Measurements from ENCODE around the gene RPTOR. TPM values are rescaled to one million over a fixed set of nuclear protein-coding genes. Genes with fewer than 3 reads are reported as not detected.

Gene RPTOR
- total RNA-seq, 2 donors from 2014 or later = 62.0 to 228 TPM

DNA sequence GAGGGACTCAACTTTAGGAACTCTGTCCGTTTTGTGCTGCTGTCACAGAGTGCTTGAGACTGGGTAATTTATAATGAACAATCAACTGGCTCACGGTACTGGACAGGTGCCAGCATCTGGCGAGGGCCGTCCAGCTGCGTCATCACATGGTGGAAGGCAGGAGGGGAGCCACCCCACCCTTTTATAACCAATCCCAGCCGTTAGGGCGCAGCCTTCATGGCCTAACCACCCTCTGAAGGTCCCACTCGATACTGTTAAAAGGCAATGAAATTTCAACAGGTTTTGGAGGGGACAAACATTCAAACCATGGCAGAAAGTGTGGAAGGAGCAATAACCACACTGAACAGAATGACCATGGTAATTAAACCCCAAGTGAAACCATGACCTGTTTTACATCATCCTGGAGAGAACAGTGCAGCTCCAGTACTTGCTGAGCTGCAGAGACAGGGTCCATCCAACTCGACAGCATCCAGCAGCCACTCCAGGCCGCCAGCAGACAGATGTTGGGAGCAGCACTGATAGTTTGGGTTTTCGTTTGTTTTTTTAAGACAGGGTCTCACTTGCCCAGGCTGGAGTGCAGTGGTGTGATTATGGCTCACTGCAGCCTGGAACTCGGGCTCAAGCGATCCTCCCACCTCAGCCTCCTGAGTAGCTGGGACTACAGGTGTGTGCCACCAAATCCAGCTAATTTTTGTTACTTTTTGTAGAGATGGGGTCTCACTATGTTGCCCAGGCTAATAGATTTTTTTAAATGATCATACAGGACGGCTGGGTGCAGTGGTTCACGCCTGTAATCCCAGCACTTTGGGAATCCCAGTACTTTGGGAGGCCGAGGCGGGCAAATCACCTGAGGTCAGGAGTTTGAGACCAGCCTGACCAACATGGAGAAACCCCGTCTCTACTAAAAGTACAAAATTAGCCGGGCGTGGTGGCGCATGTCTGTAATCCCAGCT lies 458.0 kb downstream of the RPTOR start:
- peaks cover 5% of the 10 kb centered on the region for H3K4me1 Mint-ChIP-seq
- no peak overlapping the region for H3K27ac Mint-ChIP-seq
- H3K27me3 Mint-ChIP-seq = peaks cover 7% of the 10 kb centered on the region
- ATAC-seq (replicated peaks) = peak; percentile 18
- H3K36me3 Mint-ChIP-seq (ENCODE audit: low read depth) = peaks cover 7% of the 10 kb centered on the region
- H3K9me3 Mint-ChIP-seq = no peaks in the 10 kb centered on the region
- H3K4me3 Mint-ChIP-seq = no peak overlapping the region

DNA sequence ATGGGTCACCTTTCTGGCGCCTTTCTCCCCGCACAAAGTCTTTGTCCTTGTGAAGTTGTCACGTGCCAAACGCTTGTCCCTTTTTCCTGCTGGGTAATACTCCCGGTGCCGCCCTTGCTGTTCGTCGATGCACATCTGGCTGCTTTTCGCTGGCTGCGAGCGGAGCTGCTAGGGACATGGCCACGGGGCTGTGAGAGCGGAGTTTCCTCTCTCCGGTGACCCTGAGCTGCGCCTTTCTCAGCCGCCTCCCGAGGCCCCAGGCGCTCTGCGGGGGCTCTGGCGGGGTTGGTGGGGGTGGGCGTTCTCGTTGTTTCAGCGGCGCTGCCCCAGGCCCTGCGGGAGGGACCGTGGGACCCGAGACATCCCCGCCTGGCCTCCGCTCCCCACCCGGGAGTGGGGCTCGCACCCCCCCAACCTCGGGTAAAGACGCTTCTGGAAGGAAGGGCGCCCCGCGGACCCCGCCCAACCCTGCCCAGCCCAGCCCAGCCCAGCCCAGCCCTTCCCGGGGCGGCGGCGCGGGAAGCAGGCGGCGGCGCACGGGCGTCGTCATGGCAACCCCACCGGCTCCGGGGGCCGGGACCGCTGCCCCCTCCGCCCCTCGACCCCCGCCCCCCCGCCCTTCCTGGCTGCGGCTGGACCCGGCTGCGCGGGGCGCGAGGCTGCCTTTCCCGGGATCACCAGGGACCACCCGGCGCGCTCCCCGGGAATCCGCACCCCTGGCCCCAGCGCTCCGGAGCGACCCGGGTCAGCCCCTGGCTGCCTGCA lies 459.3 kb downstream of the RPTOR start:
- H3K36me3 Mint-ChIP-seq (ENCODE audit: low read depth) = peaks cover 2% of the 10 kb centered on the region
- H3K4me1 Mint-ChIP-seq = peaks cover 5% of the 10 kb centered on the region
- no peaks in the 10 kb centered on the region for H3K9me3 Mint-ChIP-seq
- peak; percentile 20 for ATAC-seq (replicated peaks)
- H3K27me3 Mint-ChIP-seq = peaks cover 7% of the 10 kb centered on the region
- H3K4me3 Mint-ChIP-seq = peak overlapping the region; percentile 56
- H3K27ac Mint-ChIP-seq = no peak overlapping the region

DNA sequence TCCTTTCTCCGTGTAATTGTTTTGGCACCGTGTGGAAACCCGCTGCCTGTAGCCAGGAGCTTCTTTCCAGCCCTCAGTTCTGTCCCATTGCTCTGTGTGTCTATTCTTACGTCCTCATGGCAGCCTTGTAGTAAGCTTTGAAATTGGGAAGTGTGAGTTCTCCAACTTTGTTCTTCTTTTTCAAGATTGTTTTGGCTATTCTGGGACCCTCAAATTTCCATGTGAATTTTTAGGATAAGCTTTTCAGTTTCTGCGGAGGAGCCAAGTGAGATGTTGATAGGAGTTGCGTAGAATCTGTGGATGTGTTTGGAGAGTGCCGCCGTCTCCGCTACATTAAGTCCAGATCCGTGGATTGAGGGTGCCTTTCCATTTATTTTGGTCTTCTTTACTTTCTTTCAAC lies 462.3 kb downstream of the RPTOR start:
- H3K27ac Mint-ChIP-seq = no peak overlapping the region
- no peak overlapping the region for H3K4me3 Mint-ChIP-seq
- peaks cover 5% of the 10 kb centered on the region for H3K4me1 Mint-ChIP-seq
- H3K36me3 Mint-ChIP-seq (ENCODE audit: low read depth) = no peaks in the 10 kb centered on the region
- no peak for ATAC-seq (replicated peaks)
- H3K27me3 Mint-ChIP-seq = peaks cover 7% of the 10 kb centered on the region
- peaks cover 8% of the 10 kb centered on the region for H3K9me3 Mint-ChIP-seq

DNA sequence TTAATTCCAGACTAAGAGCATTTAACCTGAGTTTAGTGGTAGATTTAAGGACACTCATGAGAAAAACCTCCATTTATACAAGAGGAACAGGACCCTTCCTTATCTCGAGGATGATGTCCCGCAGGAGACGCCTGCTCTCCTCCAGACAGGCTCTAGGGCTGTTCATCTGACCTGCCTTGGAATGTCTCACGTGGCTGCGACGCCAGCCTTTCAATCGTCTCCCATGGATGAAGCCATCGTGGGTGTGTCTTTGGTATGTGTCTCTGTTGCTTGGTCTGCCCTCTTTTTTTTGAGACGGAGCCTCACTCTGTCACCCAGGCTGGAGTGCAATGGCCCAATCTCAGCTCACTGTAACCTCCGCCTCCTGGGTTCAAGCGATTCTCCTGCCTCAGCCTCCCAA lies 463.5 kb downstream of the RPTOR start:
- Mint-ChIP-seq H3K27me3 (peaks cover 7% of the 10 kb centered on the region), H3K27ac (no peak overlapping the region)

DNA sequence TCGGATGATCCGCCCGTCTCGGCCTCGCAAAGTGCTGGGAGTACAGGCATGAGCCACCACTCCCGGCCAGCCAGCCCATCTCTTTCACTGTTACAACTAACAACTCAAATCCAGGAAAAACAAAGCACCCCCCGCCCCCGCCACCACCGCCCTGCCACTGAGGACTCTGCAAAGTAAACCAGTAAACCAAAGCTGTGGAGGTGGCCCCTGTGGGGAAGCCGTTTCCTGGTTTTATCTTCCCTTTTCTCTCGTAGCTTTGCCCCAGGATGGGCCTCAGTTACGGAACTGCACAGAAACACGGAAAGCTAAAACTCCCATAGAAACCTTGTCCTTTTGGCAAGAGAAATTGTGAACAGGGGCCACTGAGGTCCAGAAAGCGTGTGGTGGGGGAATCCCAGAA lies 464.5 kb downstream of the RPTOR start:
- Mint-ChIP-seq H3K36me3 (ENCODE audit: low read depth) (no peaks in the 10 kb centered on the region), H3K4me1 (peaks cover 5% of the 10 kb centered on the region), H3K27ac (no peak overlapping the region), H3K27me3 (peaks cover 4% of the 10 kb centered on the region), H3K4me3 (no peak overlapping the region), H3K9me3 (peaks cover 10% of the 10 kb centered on the region)
- no peak for ATAC-seq (replicated peaks)

More for the DNA sequence above, 463.5 kb downstream of the RPTOR start:
- no peak for ATAC-seq (replicated peaks)
- no peaks in the 10 kb centered on the region for H3K36me3 Mint-ChIP-seq (ENCODE audit: low read depth)
- H3K4me1 Mint-ChIP-seq = peaks cover 5% of the 10 kb centered on the region
- peaks cover 10% of the 10 kb centered on the region for H3K9me3 Mint-ChIP-seq
- no peak overlapping the region for H3K4me3 Mint-ChIP-seq

DNA sequence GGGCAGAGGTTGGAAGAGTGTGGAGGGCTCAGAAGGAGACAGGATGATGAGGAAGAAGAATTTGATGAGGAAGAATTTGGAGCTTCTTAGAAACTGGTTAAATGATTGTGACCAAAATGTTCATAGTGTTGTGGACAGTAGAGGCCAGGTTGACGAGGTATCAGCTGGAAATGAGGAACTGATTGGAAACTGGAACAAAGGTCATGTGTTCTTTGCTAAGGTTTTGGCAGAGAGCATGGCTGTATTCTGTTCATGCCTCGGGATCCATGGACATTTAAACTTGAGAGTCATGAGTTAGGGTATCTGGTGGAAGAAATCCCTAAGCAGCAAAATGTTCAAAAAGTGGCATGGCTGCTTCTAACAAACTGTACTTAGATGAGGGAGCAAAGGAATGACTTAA lies 466.3 kb downstream of the RPTOR start:
- H3K4me1 Mint-ChIP-seq = no peaks in the 10 kb centered on the region
- no peaks in the 10 kb centered on the region for H3K27me3 Mint-ChIP-seq
- ATAC-seq (replicated peaks) = no peak
- H3K9me3 Mint-ChIP-seq = peaks cover 10% of the 10 kb centered on the region
- H3K36me3 Mint-ChIP-seq (ENCODE audit: low read depth) = no peaks in the 10 kb centered on the region
- H3K4me3 Mint-ChIP-seq = no peak overlapping the region
- H3K27ac Mint-ChIP-seq = no peak overlapping the region

DNA sequence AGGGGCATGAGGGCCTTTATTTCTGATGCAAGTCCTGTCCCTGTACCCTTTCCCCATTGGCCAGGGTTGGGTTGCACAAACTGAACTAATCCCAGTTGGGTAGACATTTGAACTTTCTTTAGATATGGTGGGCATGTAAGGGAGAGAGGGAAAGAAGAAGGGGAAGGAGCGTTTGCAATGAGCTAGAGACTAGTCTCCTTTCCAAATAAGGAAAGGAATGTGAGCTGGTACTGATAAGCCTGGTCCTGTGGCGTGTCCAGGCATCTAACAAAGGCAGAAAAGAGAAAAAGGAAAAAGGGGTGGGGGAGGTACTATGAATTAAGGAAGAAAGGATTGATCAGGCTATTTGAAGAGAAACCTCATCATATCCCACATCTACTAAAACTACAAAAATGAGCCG lies 467.3 kb downstream of the RPTOR start:
- Mint-ChIP-seq H3K9me3 (peaks cover 10% of the 10 kb centered on the region), H3K27me3 (no peaks in the 10 kb centered on the region), H3K4me3 (no peak overlapping the region), H3K36me3 (ENCODE audit: low read depth) (no peaks in the 10 kb centered on the region), H3K4me1 (no peaks in the 10 kb centered on the region), H3K27ac (no peak overlapping the region)
- ATAC-seq (replicated peaks) = no peak

DNA sequence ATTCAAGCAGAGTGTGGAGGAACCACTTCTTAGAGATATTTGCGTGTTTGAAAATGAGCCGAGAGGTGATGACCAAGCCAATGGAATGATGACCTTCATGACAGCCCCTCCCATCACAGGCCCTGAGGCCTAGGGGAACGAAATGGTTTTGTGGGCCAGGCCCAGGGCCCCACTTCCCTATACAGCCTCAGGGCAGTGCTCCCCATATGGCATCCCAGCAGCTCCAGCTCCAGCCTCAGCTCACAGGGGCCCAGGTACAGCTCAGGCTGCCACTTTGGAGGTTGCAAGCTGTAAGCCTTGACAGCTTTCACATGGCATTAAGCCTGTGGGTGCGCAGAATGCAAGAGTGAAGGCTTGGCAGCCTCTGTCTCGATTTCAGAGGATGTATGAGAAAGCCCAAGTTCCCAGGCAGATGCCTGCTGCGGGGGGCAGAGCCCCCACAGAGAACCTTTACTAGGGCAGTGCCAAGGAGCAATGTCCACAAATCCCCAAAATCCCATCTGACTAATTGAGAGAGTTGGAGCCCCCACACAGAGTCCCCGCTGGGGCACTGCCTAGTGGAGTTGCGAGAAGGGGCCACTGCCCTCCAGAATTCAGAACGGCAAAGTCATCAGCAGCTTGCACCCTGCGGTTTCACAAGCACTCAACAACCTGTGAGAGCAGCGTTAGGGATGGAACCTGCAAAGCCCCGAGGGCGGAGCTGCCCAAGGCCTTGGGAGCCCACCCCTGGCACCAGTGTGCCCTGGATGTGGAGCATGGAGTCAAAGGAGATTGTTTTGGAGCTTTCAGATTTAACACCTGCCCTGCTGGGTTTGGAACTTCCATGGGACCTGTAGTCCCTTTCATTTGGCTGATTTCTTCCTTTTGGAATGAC lies 468.2 kb downstream of the RPTOR start:
- Mint-ChIP-seq H3K4me1 (peaks cover 2% of the 10 kb centered on the region), H3K4me3 (no peak overlapping the region), H3K27ac (no peak overlapping the region), H3K36me3 (ENCODE audit: low read depth) (no peaks in the 10 kb centered on the region), H3K9me3 (peaks cover 10% of the 10 kb centered on the region), H3K27me3 (no peaks in the 10 kb centered on the region)
- ATAC-seq (replicated peaks) = no peak

DNA sequence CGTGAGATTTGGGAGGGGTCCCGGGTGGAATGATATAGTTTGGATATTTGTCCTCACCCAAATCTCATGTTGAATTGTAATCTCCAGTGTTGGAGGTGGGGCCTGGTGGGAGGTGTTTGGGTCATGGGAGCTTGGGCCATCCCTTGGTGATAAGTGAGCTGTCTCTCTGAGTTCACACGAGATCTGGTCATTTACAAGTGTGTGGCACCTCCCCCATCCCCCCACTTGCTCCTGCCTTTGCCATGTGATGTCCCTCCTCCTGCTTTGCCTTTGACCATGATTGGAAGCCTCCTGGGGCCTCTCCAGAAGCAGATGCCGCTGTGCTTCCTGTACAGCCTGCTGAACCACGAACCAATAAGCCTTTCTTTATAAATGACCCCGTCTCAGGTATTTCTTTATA lies 469.0 kb downstream of the RPTOR start:
- H3K27me3 Mint-ChIP-seq = no peaks in the 10 kb centered on the region
- peaks cover 10% of the 10 kb centered on the region for H3K9me3 Mint-ChIP-seq
- no peak overlapping the region for H3K4me3 Mint-ChIP-seq
- H3K36me3 Mint-ChIP-seq (ENCODE audit: low read depth) = no peaks in the 10 kb centered on the region
- peaks cover 10% of the 10 kb centered on the region for H3K4me1 Mint-ChIP-seq
- ATAC-seq (replicated peaks) = no peak
- H3K27ac Mint-ChIP-seq = no peak overlapping the region

DNA sequence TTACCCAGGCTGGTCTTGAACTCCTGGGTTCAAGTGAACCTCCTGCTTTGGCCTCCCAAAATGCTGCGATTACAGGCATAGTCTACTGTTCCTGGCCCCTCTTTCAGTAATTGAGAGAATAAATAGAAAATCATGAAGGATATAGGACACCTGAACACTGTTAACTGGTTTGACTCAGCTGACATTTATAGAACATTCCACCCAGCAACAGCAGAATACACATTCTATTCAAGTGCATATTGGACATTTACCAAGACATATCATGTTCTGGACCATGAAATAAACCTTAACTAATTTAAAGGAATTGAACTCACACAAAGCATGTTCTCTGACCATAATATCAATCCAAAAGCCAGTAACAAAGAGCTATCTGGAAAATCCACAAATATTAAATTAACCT lies 470.5 kb downstream of the RPTOR start:
- H3K27ac Mint-ChIP-seq = peak overlapping the region; percentile 50
- no peaks in the 10 kb centered on the region for H3K36me3 Mint-ChIP-seq (ENCODE audit: low read depth)
- H3K4me1 Mint-ChIP-seq = peaks cover 10% of the 10 kb centered on the region
- H3K4me3 Mint-ChIP-seq = no peak overlapping the region
- no peak for ATAC-seq (replicated peaks)
- no peaks in the 10 kb centered on the region for H3K27me3 Mint-ChIP-seq
- peaks cover 10% of the 10 kb centered on the region for H3K9me3 Mint-ChIP-seq

Other genes starting within 250 kb of the RPTOR start
- gene ENDOV, start 129.7 kb upstream of the RPTOR start, total RNA-seq = 10 to 100 TPM in 1 of 2 donors, 1 to 10 TPM in 1; 9.7 to 20.1 TPM
- gene NPTX1, start 68.2 kb upstream of the RPTOR start, total RNA-seq = 10 to 100 TPM in 1 of 2 donors, 1 to 10 TPM in 1; 1.5 to 10.2 TPM

All from activated T-helper 17 cell treated with anti-CD3 and anti-CD28 coated beads, Interleukin-2, amount 50 U/mL, for 72 hours (primary cell).